HepG2 (cell line): Measurements from ENCODE around the gene PARM1. TPM values are rescaled to one million over a fixed set of nuclear protein-coding genes. Genes with fewer than 3 reads are reported as not detected.
A peak's percentile ranks its signal among the peaks of the same experiment; 100 is the strongest.

Source experiments
- ATAC-seq: fragments of 200-7000 bp; cut with Tn5 transposase; 3 replicates; pipeline ENCODE4 v1.9.1; 2020; ENCODE audit warnings: mild to moderate bottlenecking, moderate library complexity
- BruUV-seq: library from RNA; stranded (reverse); fragments of 400-500 nt; replicated peaks from 2 replicates; lab custom pipeline; 2021; lab: Mats Ljungman, UMichigan
- CTCF ChIA-PET: fragments of 300-600 bp; formaldehyde crosslinking; extraction: SDS; loops from one replicate; lab custom pipeline; 2021; ENCODE audit warnings: low total read pairs, inconsistent platforms, low intra/inter-chr PET ratio; lab: Yijun Ruan, JAX
- POLR2A ChIA-PET: fragments of 350-600 bp; sonication (Branson Sonifier 250); formaldehyde crosslinking; loops from one replicate; lab custom pipeline; 2020; ENCODE audit warnings: antibody characterized with exemption, inconsistent platforms; lab: Yijun Ruan, JAX
- DNase-seq: peaks from one replicate; pipeline ENCODE4 v3.0.0-alpha.2; 2015; ENCODE audit warnings: low spot score
- FAIRE-seq: peaks from 3 replicates; lab custom pipeline; 2011; peaks lifted over from hg19 to GRCh38; lab: Jason Lieb, UNC
- H2AFZ ChIP-seq: one replicate; pipeline ENCODE4 v1.6.1; 2011; ENCODE audit warnings: low read length, inconsistent platforms
- H3K27ac ChIP-seq: fragments of 300-600 bp; 3 replicates; pipeline ENCODE4 v1.8.0; 2011; ENCODE audit warnings: mixed run types, mild to moderate bottlenecking, mixed read lengths, low read length, inconsistent platforms; ENCODE audit not compliant: insufficient read depth; ENCODE audit errors: extremely low read length
- H3K27me3 ChIP-seq, 2 experiments: fragments of 200-600 bp in 1 of 2; 2 replicates in 1 of 2; 3 replicates in 1 of 2; pipeline versions ENCODE4 v1.6.0 to v1.8.0; 2011; ENCODE audit warnings: low read length in 2 of 2, mild to moderate bottlenecking in 2 of 2, moderate library complexity in 2 of 2, inconsistent platforms in 1 of 2; ENCODE audit not compliant: insufficient read depth in 2 of 2, control insufficient read depth in 1 of 2
- H3K36me3 ChIP-seq, 2 experiments: fragments of 200-600 bp in 1 of 2; replicated peaks in 1 of 2; 2 replicates in 1 of 2; 3 replicates in 1 of 2; pipeline versions ENCODE4 v1.5.1 to v1.8.0; 2011; ENCODE audit warnings: low read length in 2 of 2, inconsistent platforms in 1 of 2; ENCODE audit not compliant: insufficient read depth in 2 of 2, control insufficient read depth in 1 of 2
- H3K4me1 ChIP-seq: 2 replicates; pipeline ENCODE4 v1.5.1; 2012; ENCODE audit warnings: low read length, inconsistent platforms; ENCODE audit not compliant: insufficient read depth
- H3K4me2 ChIP-seq: 2 replicates; pipeline ENCODE4 v1.6.0; 2011; ENCODE audit warnings: low read depth, low read length, inconsistent platforms
- H3K4me3 ChIP-seq, 3 experiments: fragments of 200-600 bp in 1 of 3; sonication (generic), shearing (Covaris generic) in 1 of 3; replicated peaks in 1 of 3; 2 replicates each; pipeline ENCODE4 v1.5.1; 2011 to 2016; ENCODE audit warnings: low read length in 3 of 3, inconsistent platforms in 2 of 3, low read depth in 2 of 3, mild to moderate bottlenecking in 2 of 3, control low read depth in 1 of 3, mixed read lengths in 1 of 3; ENCODE audit not compliant: insufficient read depth in 1 of 3
- H3K79me2 ChIP-seq: one replicate; pipeline ENCODE4 v1.6.1; 2011; ENCODE audit warnings: low read length, inconsistent platforms; ENCODE audit not compliant: insufficient read depth
- H3K9ac ChIP-seq: 2 replicates; pipeline ENCODE4 v1.6.0; 2011; ENCODE audit warnings: mild to moderate bottlenecking, low read depth, low read length, inconsistent platforms; ENCODE audit not compliant: insufficient read depth
- H3K9me3 ChIP-seq: 2 replicates; pipeline ENCODE4 v1.5.1; 2012; ENCODE audit warnings: mild to moderate bottlenecking, low read length
- H4K20me1 ChIP-seq: 2 replicates; pipeline ENCODE4 v1.6.0; 2011; ENCODE audit warnings: inconsistent platforms, mild to moderate bottlenecking, low read length, moderate library complexity; ENCODE audit not compliant: insufficient read depth
- CEBPB ChIP-seq: IDR thresholded peaks from 2 replicates; pipeline ENCODE4 v1.6.1; 2011; ENCODE audit warnings: low read depth, low read length, improper control_type of control experiment, borderline replicate concordance
- MIXL1 ChIP-seq: IDR thresholded peaks from 2 replicates; pipeline ENCODE4 v1.6.1; 2016
- MLLT10 ChIP-seq: sonication (generic); formaldehyde crosslinking; IDR thresholded peaks from 2 replicates; pipeline ENCODE4 v1.4.0; 2020; ENCODE audit warnings: missing genetic modification reagents
- WGBS: methylation state at CpG from one replicate; pipeline ENCODE4 v1.1.6; 2017; ENCODE audit warnings: low lambda C conversion rate; 5-methylcytosine and 5-hydroxymethylcytosine counted together
- in situ Hi-C: cut with HindIII; loops from 2 replicates; pipeline ENCODE4 v1.10.0; 2017; ENCODE audit warnings: low pct_unique_long_range_greater_than_20kb; ENCODE audit not compliant: extremely low pct_ligation_motif_present
- intact Hi-C: fragments of 100-400 bp; cut with micrococcal nuclease; formaldehyde crosslinking; loops from one replicate; pipeline ENCODE4 v1.10.0; 2022; ENCODE audit not compliant: unreplicated experiment
- polyA plus RNA-seq, 8 experiments: library from polyadenylated mRNA; depleted of rRNA in 3 of 8; stranded (reverse) in 7 of 8; unstranded in 1 of 8; fragments of >200 nt; fragmentation: Illumina TruSeq in 4 of 8; extraction: Trizol in 4 of 8; gene quantifications; 2 replicates each; pipeline versions ENCODE4 v1.2.1 to v1.2.3, GENCODE V29; 2011 to 2016; ENCODE audit warnings: low read depth in 4 of 8, missing spikeins in 1 of 8, mixed read lengths in 1 of 8; ENCODE audit not compliant: insufficient read depth in 1 of 8
- total RNA-seq, 5 experiments: library from RNA; depleted of rRNA; stranded (reverse); fragments of >200 nt; fragmentation: Illumina TruSeq; extraction: Trizol; gene quantifications; 2 replicates each; pipeline ENCODE4 v1.2.3, GENCODE V29; 2016; ENCODE audit warnings: low read depth in 1 of 5
- TF ChIP-seq, protein P1 (sequence below): sonication (generic); formaldehyde crosslinking; IDR thresholded peaks from 2 replicates; pipeline ENCODE4 v1.4.0; 2020; ENCODE audit warnings: missing genetic modification reagents

PARM1 gene
- total and polyA plus RNA-seq, 2 of the 13 experiments (the other 11 are each of a cell fraction or from before 2014, with no cell fraction given) = not detected

DNA sequence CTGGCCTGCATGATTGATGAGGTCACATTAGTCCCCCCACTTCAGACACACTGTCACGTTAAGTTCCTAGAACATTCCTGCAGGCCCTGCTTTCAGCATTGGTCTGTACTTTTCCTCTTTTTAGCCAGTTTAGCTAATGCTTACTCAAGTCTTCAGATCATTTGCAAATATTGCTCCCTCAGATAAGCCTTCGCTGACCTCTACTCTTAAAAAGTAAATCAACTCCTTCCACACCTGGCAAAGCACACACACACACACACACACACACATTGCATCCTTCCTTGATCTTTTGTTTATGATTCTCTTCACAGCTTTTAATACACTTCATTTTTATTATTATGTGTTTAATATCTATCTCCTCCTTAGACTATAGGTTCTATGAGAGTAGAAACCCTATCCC lies 31.4 kb downstream of the PARM1 start:
- WGBS = 6% methylated on average over 2 of the region's 2 CpGs
- CTCF ChIA-PET = no interaction called here

DNA sequence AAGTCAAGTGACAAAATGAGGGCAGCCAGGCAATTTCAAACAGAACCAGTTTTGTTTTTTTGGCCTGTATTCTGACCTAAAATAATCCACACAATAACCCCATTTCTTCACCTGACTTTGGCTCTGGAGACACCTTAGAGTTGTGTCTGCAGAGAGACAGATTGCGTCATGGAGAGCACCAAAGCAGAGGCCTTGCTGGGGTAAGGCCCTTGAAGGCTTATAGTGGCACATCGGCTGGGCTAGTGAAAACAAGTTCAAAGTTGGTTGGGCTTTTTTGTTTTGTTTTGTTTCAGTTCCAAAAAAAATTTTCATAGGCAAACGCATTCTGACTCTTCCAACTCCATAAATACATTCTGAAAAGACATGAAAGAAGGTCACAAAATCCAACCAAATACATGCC lies 34.4 kb downstream of the PARM1 start:
- ChIA-PET CTCF (no interaction called here), POLR2A (no interaction called here)
- H3K79me2 ChIP-seq = no peaks in the 10 kb centered on the region
- TF ChIP-seq, protein P1, sequence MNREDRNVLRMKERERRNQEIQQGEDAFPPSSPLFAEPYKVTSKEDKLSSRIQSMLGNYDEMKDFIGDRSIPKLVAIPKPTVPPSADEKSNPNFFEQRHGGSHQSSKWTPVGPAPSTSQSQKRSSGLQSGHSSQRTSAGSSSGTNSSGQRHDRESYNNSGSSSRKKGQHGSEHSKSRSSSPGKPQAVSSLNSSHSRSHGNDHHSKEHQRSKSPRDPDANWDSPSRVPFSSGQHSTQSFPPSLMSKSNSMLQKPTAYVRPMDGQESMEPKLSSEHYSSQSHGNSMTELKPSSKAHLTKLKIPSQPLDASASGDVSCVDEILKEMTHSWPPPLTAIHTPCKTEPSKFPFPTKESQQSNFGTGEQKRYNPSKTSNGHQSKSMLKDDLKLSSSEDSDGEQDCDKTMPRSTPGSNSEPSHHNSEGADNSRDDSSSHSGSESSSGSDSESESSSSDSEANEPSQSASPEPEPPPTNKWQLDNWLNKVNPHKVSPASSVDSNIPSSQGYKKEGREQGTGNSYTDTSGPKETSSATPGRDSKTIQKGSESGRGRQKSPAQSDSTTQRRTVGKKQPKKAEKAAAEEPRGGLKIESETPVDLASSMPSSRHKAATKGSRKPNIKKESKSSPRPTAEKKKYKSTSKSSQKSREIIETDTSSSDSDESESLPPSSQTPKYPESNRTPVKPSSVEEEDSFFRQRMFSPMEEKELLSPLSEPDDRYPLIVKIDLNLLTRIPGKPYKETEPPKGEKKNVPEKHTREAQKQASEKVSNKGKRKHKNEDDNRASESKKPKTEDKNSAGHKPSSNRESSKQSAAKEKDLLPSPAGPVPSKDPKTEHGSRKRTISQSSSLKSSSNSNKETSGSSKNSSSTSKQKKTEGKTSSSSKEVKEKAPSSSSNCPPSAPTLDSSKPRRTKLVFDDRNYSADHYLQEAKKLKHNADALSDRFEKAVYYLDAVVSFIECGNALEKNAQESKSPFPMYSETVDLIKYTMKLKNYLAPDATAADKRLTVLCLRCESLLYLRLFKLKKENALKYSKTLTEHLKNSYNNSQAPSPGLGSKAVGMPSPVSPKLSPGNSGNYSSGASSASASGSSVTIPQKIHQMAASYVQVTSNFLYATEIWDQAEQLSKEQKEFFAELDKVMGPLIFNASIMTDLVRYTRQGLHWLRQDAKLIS (CRISPR knock-in tag) = no peak
- TF ChIP-seq CEBPB = peak; percentile 8; the same call in 1 of the 2 replicates
- H3K4me1 ChIP-seq = no peaks in the 10 kb centered on the region
- no TSS peak for BruUV-seq
- no peak overlapping the region for H3K9ac ChIP-seq
- intact Hi-C loops (no loop called here), in situ Hi-C loops (no loop called here)
- no peaks in the 10 kb centered on the region for H3K36me3 ChIP-seq
- no peaks in the 10 kb centered on the region for H3K9me3 ChIP-seq
- no peak overlapping the region for H3K4me3 ChIP-seq
- no peak overlapping the region for H3K27ac ChIP-seq
- no peak overlapping the region for H3K4me2 ChIP-seq
- H2AFZ ChIP-seq = no peak overlapping the region
- FAIRE-seq = no peak
- ATAC-seq = no peak
- H3K27me3 ChIP-seq = no peaks in the 10 kb centered on the region; a peak in 1 of 5 replicates
- no peaks in the 10 kb centered on the region for H4K20me1 ChIP-seq
- WGBS = 37% methylated on average over 3 of the region's 3 CpGs
- no peak for DNase-seq

More for the DNA sequence above, 31.4 kb downstream of the PARM1 start:
- intact Hi-C loops = no loop called here
- no TSS peak for BruUV-seq
- POLR2A ChIA-PET = no interaction called here
- no peak for FAIRE-seq
- no peak for TF ChIP-seq MLLT10
- TF ChIP-seq MIXL1 (CRISPR knock-in tag) = no peak
- TF ChIP-seq, all 625 proteins: peak for 0
- no peaks in the 10 kb centered on the region for H3K79me2 ChIP-seq
- ATAC-seq (no peak), DNase-seq (no peak)
- H4K20me1 ChIP-seq = no peaks in the 10 kb centered on the region
- H3K4me1 ChIP-seq = no peaks in the 10 kb centered on the region
- H3K4me3 ChIP-seq = no peak overlapping the region
- no peak overlapping the region for H3K9ac ChIP-seq
- H3K27me3 ChIP-seq = no peaks in the 10 kb centered on the region; a peak in 1 of 5 replicates
- in situ Hi-C loops = no loop called here
- H3K9me3 ChIP-seq = no peaks in the 10 kb centered on the region
- no peak overlapping the region for H3K27ac ChIP-seq
- no peak overlapping the region for H2AFZ ChIP-seq
- H3K36me3 ChIP-seq = no peaks in the 10 kb centered on the region
- no peak overlapping the region for H3K4me2 ChIP-seq
